SK-N-SH (cell line): ENCODE results near the gene USP47. TPM values are rescaled to one million over a fixed set of nuclear protein-coding genes. Genes with fewer than 3 reads are reported as not detected.
A peak's percentile ranks its signal among the peaks of the same experiment; 100 is the strongest.

Experiments
- CTCF ChIA-PET: fragments of 300-600, 350-600 bp; formaldehyde crosslinking; extraction: SDS; loops from one replicate; lab custom pipeline; 2021; lab: Yijun Ruan, JAX
- POLR2A ChIA-PET: fragments of 350-600 bp; sonication (Branson Sonifier 250); formaldehyde crosslinking; extraction: SDS; loops from one replicate; lab custom pipeline; 2020; ENCODE audit warnings: antibody characterized with exemption, inconsistent platforms; lab: Yijun Ruan, JAX
- DNase-seq: peaks from one replicate; pipeline ENCODE4 v3.0.0; 2012
- H2AFZ ChIP-seq: fragments of 200-600 bp; sonication (generic); 2 replicates; pipeline ENCODE4 v1.8.1; 2016; ENCODE audit warnings: antibody characterized with exemption, mild to moderate bottlenecking, low read depth
- H3F3A ChIP-seq: fragments of 200-600 bp; sonication (generic); replicated peaks from 2 replicates; pipeline ENCODE3; 2016; ENCODE audit warnings: antibody characterized with exemption, mild to moderate bottlenecking; ENCODE audit not compliant: insufficient read depth
- H3K27ac ChIP-seq, 2 experiments: fragments of 200-500 bp in 1 of 2; fragments of 200-600 bp in 1 of 2; sonication (Bioruptor generic) in 1 of 2; sonication (generic), shearing (Covaris generic) in 1 of 2; 2 replicates each; pipeline versions ENCODE4 v1.5.1 to v1.6.1; 2014 to 2016; ENCODE audit warnings: low read depth in 2 of 2, inconsistent platforms in 1 of 2, low read length in 1 of 2, mild to moderate bottlenecking in 1 of 2, mixed read lengths in 1 of 2
- H3K27me3 ChIP-seq: fragments of 200-600 bp; sonication (generic), shearing (Covaris generic); 2 replicates; pipeline ENCODE4 v1.6.1; 2016; ENCODE audit warnings: mixed run types; ENCODE audit not compliant: insufficient read depth
- H3K36me3 ChIP-seq, 2 experiments: fragments of 200-500 bp in 1 of 2; fragments of 200-600 bp in 1 of 2; sonication (Bioruptor generic) in 1 of 2; sonication (generic) in 1 of 2; replicated peaks in 1 of 2; 2 replicates each; pipeline versions ENCODE3 to v1.5.1; 2014 to 2016; ENCODE audit warnings: low read length in 1 of 2, mild to moderate bottlenecking in 1 of 2; ENCODE audit not compliant: insufficient read depth in 2 of 2, control insufficient read depth in 1 of 2
- H3K4me1 ChIP-seq, 2 experiments: fragments of 200-500 bp in 1 of 2; fragments of 200-600 bp in 1 of 2; sonication (Bioruptor generic) in 1 of 2; sonication (generic), shearing (Covaris generic) in 1 of 2; 2 replicates each; pipeline versions ENCODE4 v1.5.1 to v1.6.1; 2014 to 2016; ENCODE audit warnings: low read depth in 1 of 2, low read length in 1 of 2, mixed run types in 1 of 2; ENCODE audit not compliant: insufficient read depth in 2 of 2, control insufficient read depth in 1 of 2
- H3K4me2 ChIP-seq: fragments of 200-600 bp; sonication (generic), shearing (Covaris generic); 2 replicates; pipeline ENCODE4 v1.6.1; 2017; ENCODE audit warnings: mixed run types
- H3K4me3 ChIP-seq, 2 experiments: fragments of 200-500 bp in 1 of 2; fragments of 200-600 bp in 1 of 2; sonication (Bioruptor generic) in 1 of 2; sonication (generic), shearing (Covaris generic) in 1 of 2; 2 replicates each; pipeline versions ENCODE4 v1.5.1 to v1.8.1; 2014 to 2016; ENCODE audit warnings: low read depth in 2 of 2, inconsistent platforms in 1 of 2, low read length in 1 of 2, mild to moderate bottlenecking in 1 of 2, mixed read lengths in 1 of 2, moderate library complexity in 1 of 2
- H3K79me2 ChIP-seq: fragments of 200-600 bp; sonication (generic); 2 replicates; pipeline ENCODE4 v1.8.1; 2017; ENCODE audit warnings: mild to moderate bottlenecking; ENCODE audit not compliant: insufficient read depth
- H3K9ac ChIP-seq: fragments of 200-600 bp; sonication (generic); 2 replicates; pipeline ENCODE4 v1.6.1; 2017; ENCODE audit warnings: mixed run types
- H3K9me2 ChIP-seq: fragments of 200-600 bp; sonication (generic); 2 replicates; pipeline ENCODE4 v1.6.1; 2017; ENCODE audit warnings: mixed run types
- H3K9me3 ChIP-seq: fragments of 200-600 bp; sonication (generic); 2 replicates; pipeline ENCODE4 v1.6.1; 2017; ENCODE audit warnings: mixed run types, mild to moderate bottlenecking, moderate library complexity
- H4K20me1 ChIP-seq: fragments of 200-600 bp; sonication (generic); 2 replicates; pipeline ENCODE4 v1.6.1; 2017; ENCODE audit warnings: mild to moderate bottlenecking, mixed run types; ENCODE audit not compliant: insufficient read depth
- NFIC ChIP-seq: IDR thresholded peaks from 2 replicates; pipeline ENCODE4 v1.4.0; 2012; ENCODE audit warnings: borderline replicate concordance
- RCOR1 ChIP-seq: fragments of 150-350 bp; IDR thresholded peaks from 2 replicates; pipeline ENCODE4 v1.6.1; 2017; ENCODE audit warnings: antibody characterized with exemption, low read length
- TEAD4 ChIP-seq: IDR thresholded peaks from 2 replicates; pipeline ENCODE4 v1.4.0; 2012; ENCODE audit warnings: mild to moderate bottlenecking, borderline replicate concordance; ENCODE audit not compliant: insufficient read depth
- WGBS: methylation state at CpG from one replicate; pipeline ENCODE4 v1.1.6; 2017; ENCODE audit warnings: low lambda C conversion rate; 5-methylcytosine and 5-hydroxymethylcytosine counted together
- polyA plus RNA-seq, 3 experiments: library from polyadenylated mRNA; depleted of rRNA; stranded (reverse); fragments of >200 nt; gene quantifications; 2 replicates each; pipeline ENCODE4 v1.2.3, GENCODE V29; 2012
- TF ChIP-seq, protein P1 (sequence below): fragments of 150-350 bp; IDR thresholded peaks from 2 replicates; pipeline ENCODE4 v1.6.1; 2016; ENCODE audit warnings: mild to moderate bottlenecking, low read depth, low read length
- TF ChIP-seq, protein P2 (sequence below): fragments of 150-350 bp; IDR thresholded peaks from 2 replicates; pipeline ENCODE4 v1.6.1; 2017; ENCODE audit warnings: antibody characterized with exemption, low read length, low read depth, borderline replicate concordance
- TF ChIP-seq, protein P3 (sequence below): IDR thresholded peaks from 2 replicates; pipeline ENCODE4 v1.4.0; 2012; ENCODE audit warnings: low read depth, borderline replicate concordance

USP47 gene
- polyA plus RNA-seq, 1 of the 3 experiments (the other 2 are of a cell fraction), result 10.3 TPM

DNA sequence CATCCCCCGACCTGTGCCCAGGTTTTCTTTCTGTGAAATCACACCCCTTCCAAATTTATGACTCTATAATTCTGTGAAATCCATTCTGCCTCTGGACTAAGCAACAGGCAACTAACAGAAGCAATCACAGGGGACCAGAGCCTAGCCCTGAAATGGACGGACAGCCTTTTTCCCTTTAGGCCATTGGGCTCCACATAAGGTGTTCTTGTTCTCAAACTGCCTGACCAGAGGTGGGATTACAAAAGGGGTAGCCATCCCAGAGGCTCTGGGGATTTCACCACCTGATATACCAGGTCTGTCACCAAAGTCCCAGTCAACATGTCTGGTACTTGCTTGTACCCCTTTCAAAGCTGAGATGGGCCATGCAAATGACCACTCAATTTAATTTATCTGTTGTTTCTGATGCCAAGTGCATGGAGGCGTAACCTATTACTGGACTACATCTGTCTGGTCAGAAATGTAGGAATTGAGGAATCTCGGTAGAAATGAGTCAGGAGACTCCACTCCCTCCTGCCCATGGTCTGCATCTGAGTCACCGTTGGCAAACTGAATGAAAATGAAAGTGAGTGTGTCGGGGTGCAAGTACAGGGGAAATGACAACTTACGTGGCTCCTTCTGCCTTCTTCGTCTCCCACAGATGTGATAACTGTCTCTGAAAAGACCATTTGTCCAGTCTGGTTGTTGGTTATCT, 156.5 kb downstream of the USP47 start (continued):
- TF ChIP-seq RCOR1, result no peak
- TF ChIP-seq, all 33 proteins: peak for 14

DNA sequence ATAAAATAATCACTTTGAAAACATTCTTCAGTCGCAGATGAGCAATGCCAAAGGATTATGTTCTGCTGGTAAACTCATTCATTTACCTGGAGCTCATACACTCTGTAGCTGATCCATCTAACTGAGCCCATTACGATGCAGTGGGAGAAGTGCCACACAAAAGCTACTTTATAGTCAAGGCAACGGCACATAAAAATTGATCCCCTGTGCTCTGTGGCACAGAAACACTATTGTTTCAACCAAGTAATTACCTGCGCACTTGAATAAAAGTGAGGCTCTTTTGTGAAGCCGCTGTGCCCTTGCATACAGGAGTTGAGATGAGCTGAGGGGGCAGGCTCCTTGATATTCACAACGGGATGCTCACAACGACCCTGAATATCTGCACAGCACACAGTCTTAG, 159.4 kb downstream of the USP47 start:
- H3K4me2 ChIP-seq, result no peak overlapping the region
- no peaks in the 10 kb centered on the region for H3K27me3 ChIP-seq
- no peak overlapping the region for H3K9ac ChIP-seq
- no peak for TF ChIP-seq TEAD4
- TF ChIP-seq, protein P1, sequence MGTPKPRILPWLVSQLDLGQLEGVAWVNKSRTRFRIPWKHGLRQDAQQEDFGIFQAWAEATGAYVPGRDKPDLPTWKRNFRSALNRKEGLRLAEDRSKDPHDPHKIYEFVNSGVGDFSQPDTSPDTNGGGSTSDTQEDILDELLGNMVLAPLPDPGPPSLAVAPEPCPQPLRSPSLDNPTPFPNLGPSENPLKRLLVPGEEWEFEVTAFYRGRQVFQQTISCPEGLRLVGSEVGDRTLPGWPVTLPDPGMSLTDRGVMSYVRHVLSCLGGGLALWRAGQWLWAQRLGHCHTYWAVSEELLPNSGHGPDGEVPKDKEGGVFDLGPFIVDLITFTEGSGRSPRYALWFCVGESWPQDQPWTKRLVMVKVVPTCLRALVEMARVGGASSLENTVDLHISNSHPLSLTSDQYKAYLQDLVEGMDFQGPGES, result no peak
- TF ChIP-seq, protein P2, sequence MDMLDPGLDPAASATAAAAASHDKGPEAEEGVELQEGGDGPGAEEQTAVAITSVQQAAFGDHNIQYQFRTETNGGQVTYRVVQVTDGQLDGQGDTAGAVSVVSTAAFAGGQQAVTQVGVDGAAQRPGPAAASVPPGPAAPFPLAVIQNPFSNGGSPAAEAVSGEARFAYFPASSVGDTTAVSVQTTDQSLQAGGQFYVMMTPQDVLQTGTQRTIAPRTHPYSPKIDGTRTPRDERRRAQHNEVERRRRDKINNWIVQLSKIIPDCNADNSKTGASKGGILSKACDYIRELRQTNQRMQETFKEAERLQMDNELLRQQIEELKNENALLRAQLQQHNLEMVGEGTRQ, result no peak
- 95% methylated on average over 7 of the region's 7 CpGs for WGBS
- no peaks in the 10 kb centered on the region for H3K9me2 ChIP-seq
- no peak for DNase-seq
- no peak overlapping the region for H2AFZ ChIP-seq
- H3K4me1 ChIP-seq, result peaks cover 34 to 44% of the 10 kb centered on the region in 2 experiments
- H3K27ac ChIP-seq, result peak overlapping the region in 1 of 2 experiments; percentile 99; a peak in 1 of 4 replicates
- POLR2A ChIA-PET, result no interaction called here
- peaks cover 74 to 76% of the 10 kb centered on the region in 2 experiments for H3K36me3 ChIP-seq
- CTCF ChIA-PET, result interaction anchor here (1.3 kb wide), 1 partner anchor 34 kb away, joined by 5 read pairs; no protein-coding TSS in a partner anchor
- H3K9me3 ChIP-seq, result no peaks in the 10 kb centered on the region
- peaks cover 20% of the 10 kb centered on the region for H4K20me1 ChIP-seq
- no peak overlapping the region for H3K4me3 ChIP-seq
- peaks cover 59% of the 10 kb centered on the region for H3F3A ChIP-seq
- peaks cover 75% of the 10 kb centered on the region for H3K79me2 ChIP-seq

DNA sequence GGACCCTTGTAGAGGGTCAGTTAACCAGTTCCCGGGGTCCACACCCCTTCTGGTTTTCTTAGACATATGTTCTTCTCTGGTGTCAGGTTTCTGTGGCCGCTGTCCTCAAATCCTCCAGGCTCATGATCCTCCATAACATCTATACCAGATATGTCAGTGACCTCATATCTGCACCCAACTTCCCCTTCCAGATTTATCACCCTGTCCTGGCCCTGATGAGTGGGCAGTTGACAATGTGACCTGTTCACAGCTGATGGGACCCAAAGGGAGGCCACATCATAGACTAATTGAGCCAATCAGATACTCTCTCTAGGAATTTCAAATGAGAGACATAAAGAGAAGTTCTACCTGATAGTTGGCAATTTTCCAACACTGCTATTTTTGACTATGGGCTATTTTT, 161.6 kb downstream of the USP47 start:
- H3K4me2 ChIP-seq, result no peak overlapping the region
- peak overlapping the region; percentile 15; the same call in 1 of the 2 replicates for H3K9ac ChIP-seq
- no peaks in the 10 kb centered on the region for H3K9me2 ChIP-seq
- H3K27me3 ChIP-seq, result no peaks in the 10 kb centered on the region
- TF ChIP-seq, protein P3, sequence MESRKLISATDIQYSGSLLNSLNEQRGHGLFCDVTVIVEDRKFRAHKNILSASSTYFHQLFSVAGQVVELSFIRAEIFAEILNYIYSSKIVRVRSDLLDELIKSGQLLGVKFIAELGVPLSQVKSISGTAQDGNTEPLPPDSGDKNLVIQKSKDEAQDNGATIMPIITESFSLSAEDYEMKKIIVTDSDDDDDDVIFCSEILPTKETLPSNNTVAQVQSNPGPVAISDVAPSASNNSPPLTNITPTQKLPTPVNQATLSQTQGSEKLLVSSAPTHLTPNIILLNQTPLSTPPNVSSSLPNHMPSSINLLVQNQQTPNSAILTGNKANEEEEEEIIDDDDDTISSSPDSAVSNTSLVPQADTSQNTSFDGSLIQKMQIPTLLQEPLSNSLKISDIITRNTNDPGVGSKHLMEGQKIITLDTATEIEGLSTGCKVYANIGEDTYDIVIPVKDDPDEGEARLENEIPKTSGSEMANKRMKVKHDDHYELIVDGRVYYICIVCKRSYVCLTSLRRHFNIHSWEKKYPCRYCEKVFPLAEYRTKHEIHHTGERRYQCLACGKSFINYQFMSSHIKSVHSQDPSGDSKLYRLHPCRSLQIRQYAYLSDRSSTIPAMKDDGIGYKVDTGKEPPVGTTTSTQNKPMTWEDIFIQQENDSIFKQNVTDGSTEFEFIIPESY, result no peak
- peak; percentile 7; the same call in 1 of the 2 replicates for TF ChIP-seq NFIC
- H3K27ac ChIP-seq, result peak overlapping the region in 1 of 2 experiments; percentile 49; a peak in 2 of 4 replicates
- H3K36me3 ChIP-seq, result peaks cover 62 to 63% of the 10 kb centered on the region in 2 experiments
- no peaks in the 10 kb centered on the region for H3K9me3 ChIP-seq
- DNase-seq, result no peak
- no peak overlapping the region for H3K4me3 ChIP-seq
- peaks cover 77% of the 10 kb centered on the region for H3K79me2 ChIP-seq
- ChIA-PET CTCF (interaction anchor here (1.2 to 1.7 kb wide), 3 partner anchors 36 to 57 kb away, joined by 3 to 4 read pairs (median 4); no protein-coding TSS in a partner anchor), POLR2A (no interaction called here)
- peaks cover 53% of the 10 kb centered on the region for H3F3A ChIP-seq
- H2AFZ ChIP-seq, result no peak overlapping the region
- WGBS, result 84% methylated on average over 2 of the region's 2 CpGs
- peaks cover 33 to 42% of the 10 kb centered on the region in 2 experiments; a peak in 3 of 4 replicates for H3K4me1 ChIP-seq
- peaks cover 40% of the 10 kb centered on the region for H4K20me1 ChIP-seq
